M059J (cell line): ENCODE measurements around the gene ACTL6A. TPM values are rescaled to one million over a fixed set of nuclear protein-coding genes. Genes with fewer than 3 reads are reported as not detected.

Experiments used
- DNase-seq: peaks from one replicate; pipeline ENCODE4 v3.0.0-alpha.2; 2012; ENCODE audit warnings: low read depth
- total RNA-seq: library from RNA; depleted of rRNA; stranded (reverse); fragments of >200 nt; shearing (Covaris generic); gene quantifications from 2 replicates; pipeline ENCODE4 v1.2.3, GENCODE V29; 2014; rRNA removed

Gene ACTL6A
- total RNA-seq, 1 experiment from 2014 or later, result 200 TPM

DNA sequence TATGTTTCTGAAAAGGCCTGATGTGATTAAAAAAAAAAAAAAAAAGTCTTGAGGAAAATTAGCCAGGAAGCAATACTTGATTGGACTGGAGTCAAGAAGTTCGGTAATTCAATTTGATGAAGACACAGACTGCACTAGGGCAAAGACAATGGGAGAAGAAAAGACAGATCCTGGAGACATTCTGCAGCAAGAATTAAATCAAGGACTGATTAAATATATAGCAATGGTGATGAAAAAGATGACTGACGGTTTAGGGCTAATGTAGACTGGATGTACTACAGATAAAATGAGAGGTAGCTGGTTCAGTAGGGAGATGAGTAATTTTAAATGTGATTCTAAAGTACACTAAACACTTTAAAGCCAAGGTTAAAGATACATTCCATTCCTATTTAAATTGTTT is 27.9 kb downstream of the ACTL6A start:
- DNase-seq, result no peak

DNA sequence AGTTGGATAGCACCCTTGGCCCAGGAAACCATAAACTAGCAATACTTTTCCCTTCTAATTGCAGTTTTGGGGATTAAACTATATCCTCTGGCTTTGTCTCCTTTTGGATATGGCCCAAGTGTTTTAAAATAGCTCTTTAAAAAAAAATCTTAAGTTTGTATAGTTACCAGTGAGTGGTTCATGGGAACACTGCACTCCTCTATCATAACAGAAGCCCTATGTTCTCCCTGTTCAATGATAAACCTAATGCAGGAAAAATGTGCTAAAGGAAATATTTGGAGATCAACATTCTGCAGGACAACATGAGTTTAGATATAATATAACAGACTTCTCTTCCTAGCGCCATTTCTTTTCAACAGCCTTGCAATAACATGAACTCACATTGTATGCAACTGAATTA is 28.6 kb downstream of the ACTL6A start:
- DNase-seq, result no peak

DNA sequence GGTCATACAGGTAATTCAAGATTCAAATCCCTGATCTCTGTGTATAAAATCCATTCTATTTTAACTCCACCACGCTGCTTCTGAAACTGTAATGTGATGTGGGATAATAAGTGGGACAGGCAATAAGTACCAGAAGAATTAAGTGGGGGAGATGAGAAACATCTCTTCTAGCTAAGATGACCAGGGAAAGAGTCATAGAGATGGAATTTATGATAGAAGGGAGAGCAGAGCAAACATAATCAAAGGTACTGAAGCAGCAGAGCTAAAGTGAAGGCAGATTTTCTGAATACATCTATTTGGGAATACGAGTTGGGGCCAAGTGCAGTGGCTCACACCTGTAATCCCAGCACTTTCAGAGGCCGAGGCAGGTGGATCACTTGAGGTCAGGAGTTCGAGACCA is 36.8 kb downstream of the ACTL6A start:
- peak; percentile 21 for DNase-seq

DNA sequence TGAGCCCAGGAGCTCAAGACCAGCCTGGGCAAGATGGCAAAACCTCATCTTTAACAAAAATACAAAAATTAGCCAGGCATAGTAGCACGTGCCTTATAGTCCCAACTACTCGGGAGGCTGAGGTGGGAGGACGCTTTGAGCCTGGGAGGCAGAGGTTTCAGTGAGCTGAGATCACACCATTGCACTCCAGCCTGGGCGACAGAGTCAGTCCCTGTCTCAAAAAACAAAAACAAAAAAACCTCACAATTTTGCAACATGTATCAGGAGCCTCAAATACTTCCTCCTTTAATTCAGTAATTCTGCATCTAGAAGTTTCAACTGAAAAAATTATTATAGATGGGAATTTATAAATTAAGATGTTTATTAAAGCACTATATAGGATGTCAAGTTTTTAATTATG is 40.6 kb downstream of the ACTL6A start:
- no peak for DNase-seq

DNA sequence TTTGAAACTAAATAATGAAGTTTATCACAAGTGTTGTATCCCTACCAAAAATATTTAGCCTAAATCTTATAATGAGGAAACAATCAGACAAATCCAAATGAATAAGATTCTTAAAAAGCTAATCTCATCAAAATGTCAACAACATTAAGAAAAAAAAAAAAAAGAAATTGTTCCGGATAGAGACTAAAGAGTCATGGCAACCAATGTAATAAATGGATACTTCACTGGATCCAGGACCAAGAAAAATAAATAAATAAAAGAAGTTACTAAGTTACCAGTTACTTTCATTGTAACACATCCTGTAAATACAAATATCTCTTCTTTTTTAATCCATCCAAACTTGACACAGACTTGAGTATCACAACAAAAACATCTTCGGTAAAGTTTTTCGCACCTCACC is 41.1 kb downstream of the ACTL6A start:
- DNase-seq, result no peak

DNA sequence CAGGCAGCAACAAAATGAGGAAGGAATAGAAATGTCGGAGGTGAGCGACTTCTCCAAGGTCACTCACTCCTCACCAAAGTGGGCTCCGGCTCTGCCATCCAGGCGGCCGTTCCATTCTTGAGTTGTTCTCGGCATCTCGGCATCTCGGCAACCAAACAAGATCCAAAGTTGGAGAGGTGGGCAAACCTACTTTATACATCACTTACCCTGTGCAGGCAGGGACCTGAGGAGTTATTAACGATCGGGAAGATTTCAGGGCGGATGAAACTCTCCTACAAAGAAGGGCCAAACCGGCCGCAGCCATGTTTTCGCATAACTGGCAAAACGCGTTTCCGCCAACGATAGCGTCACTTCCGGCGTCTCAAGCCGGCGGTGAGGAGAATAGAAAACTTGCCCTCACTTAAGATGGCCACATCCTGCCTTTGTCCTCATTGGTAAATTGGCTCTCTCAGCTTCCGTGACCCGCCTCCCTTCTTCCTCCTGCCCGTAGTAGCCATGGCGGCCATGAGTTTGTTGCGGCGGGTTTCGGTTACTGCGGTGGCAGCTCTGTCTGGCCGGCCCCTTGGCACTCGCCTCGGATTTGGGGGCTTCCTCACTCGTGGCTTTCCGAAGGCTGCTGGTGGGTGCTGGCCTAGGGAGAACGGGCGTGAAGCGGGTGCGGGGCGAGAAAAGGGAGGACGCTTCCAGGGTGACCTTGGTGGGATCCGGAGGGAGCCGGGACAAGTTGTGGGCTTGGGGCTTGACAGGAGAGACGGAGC is 41.8 kb downstream of the ACTL6A start, which contains the start of the genes MRPL47 and NDUFB5:
Gene MRPL47, minus strand, starts transcription at position 318 of the 758 bp plus-strand sequence. Its CDS starts 14 bp downstream, at position 304.
Gene NDUFB5, plus strand, starts transcription at position 474 of the 758 bp plus-strand sequence. Its CDS starts 22 bp downstream, at position 496.
- DNase-seq, result peak; percentile 98

DNA sequence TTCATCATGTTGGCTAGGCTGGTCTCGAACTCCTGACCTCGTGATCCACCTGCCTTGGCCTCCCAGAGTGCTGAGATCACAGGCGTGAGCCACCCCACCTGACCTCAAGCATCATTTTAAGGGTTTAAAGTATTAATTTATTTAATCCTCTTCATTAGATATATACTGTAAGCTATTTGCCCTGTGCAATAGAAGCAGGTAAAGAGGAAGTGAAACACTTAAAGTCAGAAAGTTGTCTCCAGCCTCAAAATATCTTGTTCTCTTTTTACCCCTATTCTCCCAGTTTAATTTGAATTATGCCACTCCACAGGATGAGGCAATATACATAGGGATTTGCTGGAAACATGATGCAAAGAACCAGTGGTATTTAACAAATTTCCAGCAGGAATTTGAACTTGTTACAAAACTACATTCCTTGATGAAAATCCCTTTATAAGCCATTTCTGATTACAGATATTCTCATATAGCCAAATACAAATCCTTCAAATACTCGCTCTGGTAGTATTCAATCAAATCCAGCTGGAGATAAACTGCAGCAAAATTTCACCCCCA is 43.9 kb downstream of the ACTL6A start:
- DNase-seq, result no peak

DNA sequence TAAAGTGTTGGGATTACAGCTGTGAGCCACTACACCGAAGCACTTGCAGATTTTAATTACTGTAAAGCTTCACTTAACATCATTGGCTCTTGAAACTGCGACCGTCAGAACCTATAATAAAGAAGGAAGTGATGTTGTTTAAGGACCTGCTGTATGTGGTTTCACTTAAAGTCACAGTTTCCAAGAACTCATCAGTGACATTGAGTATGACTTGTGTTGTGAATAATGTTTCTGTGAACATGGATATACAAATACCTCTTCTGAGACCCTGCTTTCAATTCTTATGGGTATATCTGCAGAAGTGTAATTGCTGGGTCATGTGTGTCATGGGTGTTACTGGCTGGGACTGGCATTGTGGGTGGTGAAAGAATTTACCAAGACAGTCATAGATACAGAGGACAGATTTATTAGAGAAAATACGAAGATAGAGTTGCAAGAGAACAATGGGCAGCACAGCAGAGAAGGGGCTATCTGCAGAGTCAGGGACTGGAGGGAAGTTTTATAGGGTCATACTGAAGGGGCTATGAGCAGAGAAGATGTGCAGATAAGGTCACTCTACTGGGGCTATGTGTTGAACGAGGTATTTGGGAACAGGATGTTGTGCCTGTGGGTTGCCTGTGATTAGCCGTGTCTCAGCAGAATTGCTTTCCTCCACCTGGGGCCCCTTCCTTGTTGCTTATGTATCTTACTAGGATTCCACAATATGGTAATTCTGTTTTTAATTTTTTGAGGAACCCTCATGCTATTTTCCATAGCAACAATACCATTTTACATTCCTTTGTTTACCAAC is 46.4 kb downstream of the ACTL6A start:
- no peak for DNase-seq

DNA sequence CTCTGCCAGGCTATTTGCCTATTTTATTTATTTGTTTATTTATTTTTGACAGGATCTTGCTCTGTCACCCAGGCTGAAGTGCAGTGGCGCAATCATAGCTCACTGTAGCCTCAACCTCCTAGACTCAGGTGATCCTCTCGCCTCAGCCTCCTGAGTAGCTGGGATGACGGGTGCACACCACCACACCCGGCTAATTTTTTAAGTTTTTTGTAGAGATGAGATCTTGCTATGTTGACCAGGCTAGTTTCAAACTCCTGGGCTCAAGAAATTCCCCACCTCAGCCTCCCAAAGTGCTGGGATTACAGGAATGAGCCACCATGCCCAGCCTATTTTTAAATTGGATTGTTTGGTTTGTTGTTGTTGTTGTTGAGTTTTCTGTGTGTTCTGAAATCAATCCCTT is 47.3 kb downstream of the ACTL6A start:
- DNase-seq, result no peak

DNA sequence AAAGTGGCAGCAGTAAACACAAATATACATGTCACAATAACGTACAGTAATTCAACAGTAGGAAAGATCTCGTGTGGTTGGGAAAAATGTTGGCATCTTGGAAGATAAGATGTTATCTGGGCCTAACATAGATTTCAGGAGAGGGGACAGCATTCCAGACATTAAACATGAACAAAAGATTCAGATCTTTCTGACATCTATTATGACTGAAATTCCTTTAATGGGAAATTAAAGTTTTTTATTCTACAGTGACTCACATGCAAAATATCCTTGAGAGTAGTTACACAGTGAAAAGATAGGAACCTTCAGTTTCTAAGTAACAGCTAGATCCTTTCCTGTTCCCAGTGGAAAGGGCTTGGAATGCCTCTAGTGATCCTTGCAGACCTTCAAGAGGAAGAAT is 51.1 kb downstream of the ACTL6A start:
- peak; percentile 75 for DNase-seq

DNA sequence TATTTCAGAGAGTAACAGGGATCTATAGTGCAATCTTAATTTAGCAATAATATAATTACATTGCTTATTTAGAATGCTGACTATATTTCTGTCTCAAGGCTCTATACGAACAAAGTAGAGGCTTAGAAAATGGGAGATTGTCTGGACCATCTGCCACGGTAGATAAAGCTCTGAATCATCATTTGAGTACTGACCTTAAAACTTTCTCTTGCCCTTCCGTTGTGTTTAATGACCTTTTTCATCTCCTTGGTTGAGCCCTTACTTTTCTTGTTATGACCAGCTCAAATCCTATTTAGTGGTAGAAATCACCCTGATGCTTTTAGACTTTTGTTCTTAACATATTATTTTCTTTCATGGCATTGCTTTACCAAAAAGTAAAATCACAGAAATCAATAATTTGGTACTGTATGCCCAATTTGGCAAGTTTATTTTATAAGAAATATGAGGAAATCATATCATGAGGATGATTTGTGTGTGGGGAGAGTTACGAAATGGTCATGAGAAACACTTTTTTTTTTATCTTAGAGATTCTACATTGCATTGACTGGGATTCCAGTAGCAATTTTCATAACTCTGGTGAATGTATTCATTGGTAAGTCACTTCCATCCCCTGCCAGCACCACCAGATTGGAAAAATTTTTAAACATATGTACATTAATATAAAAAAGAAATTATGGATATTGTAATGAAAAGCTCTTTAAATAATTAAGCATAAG is 52.9 kb downstream of the ACTL6A start:
- no peak for DNase-seq

DNA sequence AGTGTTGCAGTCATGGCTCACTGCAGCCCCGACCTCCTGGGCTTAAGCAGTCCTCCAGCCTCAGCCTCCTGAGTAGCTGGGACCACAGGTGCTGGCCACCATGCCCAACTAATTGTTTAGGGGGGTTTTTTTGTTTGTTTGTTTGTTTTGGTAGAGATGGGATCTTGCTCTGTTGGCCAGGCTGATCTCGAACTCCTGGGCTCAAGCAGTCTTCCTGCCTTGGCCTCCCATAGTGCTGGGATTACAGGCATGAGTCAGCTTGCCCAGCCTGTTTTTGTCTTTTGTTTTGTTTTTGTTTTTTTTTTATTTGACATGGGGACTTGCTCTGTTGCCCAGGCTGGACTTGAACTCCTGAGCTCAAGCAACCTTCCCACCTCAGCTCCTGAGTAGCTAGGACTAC is 59.3 kb downstream of the ACTL6A start:
- no peak for DNase-seq

DNA sequence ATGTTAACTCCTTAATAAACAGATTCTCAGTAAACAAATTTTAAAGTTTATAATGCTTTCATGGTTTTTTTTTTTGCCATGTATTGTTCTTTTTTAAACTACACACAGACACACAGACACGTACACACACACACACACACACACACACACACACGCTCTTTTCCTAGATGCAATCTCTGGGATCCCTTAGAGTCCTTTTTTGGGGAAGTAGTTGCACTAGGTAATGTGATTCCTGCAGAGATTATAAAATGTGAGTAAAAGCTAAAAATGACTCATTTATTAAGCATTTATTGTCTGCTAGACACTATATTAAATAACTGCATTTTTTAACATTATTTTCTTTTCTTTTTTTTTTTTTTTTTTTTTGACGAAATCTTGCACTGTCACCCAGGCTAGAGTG is 61.7 kb downstream of the ACTL6A start:
- peak; percentile 71 for DNase-seq

DNA sequence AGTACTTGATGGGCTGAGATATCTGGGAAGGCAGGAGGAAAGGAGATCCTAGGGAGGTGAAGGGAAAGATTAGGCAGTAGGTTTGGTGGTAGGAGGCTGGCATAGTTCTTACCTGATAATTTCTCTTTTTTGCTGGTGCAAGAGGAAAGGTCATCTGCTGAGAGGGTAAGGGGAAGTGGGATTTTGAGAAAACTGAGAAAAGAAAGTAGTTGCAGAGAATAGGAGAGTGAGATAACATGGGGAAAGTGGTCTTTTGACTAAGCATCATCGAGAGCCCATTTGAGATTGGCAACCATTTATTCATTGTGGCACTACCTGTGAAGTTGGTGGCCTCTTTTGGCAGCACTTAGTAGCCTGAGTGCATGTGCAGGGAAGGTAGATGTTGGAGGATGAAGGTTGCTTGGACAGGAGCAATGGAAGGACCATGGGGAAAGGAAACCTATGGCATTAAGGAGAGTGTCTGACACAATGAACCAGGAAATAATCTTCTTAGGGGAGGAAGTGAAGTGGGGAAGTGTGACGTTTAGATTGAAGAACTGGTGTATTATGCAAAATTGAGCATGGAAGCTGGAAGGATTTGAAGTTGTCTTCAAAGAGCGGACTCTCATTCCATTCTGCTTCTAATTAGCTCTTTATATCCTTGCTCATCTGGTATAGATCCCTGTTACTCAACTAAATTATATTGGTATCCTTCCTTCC is 68.2 kb downstream of the ACTL6A start:
- no peak for DNase-seq

Other genes starting within 250 kb of the ACTL6A start
- gene ZNF639, start 239.9 kb upstream of the ACTL6A start, total RNA-seq, result 71.5 and 87.3 TPM in 2 replicates
- 24.8 and 34.1 TPM in 2 replicates for gene MFN1, start 215.2 kb upstream of the ACTL6A start, total RNA-seq
- gene GNB4, start 111.5 kb upstream of the ACTL6A start, total RNA-seq, result 38.1 and 57.0 TPM in 2 replicates
- gene MRPL47, start 41.7 kb downstream of the ACTL6A start, total RNA-seq, result 83.0 and 112 TPM in 2 replicates
- gene NDUFB5, start 41.9 kb downstream of the ACTL6A start, total RNA-seq, result 237 and 307 TPM in 2 replicates
- gene USP13, start 90.1 kb downstream of the ACTL6A start, total RNA-seq, result 14.3 and 15.6 TPM in 2 replicates